Measurements from ENCODE around the gene LIMCH1.
"Not testable (repeated sequence)": the region's sequence is repeated elsewhere in the genome, so short reads cannot be mapped to it uniquely, and the experiment has no call there.

Gene LIMCH1

GRCh38 chr4:41538017-41538733 is at the start of gene LIMCH1:
LIMCH1 (plus strand) TSS chr4:41538157; CDS start chr4:41605996, 67,839 bp downstream.
- DNase-seq (ENCODE audit: low read depth in 2 of 3, low spot score in 1 of 3) = no peak

- DNase-seq (ENCODE audit: low read depth in 2 of 3, low spot score in 1 of 3) = not testable (repeated sequence)
These were observed 46.8 kb upstream of the LIMCH1 start for GRCh38 chr4:41491081-41491576.

GRCh38 chr4:41496977-41497376 is 41.0 kb upstream of the LIMCH1 start:
- no peak for DNase-seq (ENCODE audit: low read depth in 2 of 3, low spot score in 1 of 3)

GRCh38 chr4:41498177-41498576 is 39.8 kb upstream of the LIMCH1 start:
- no peak for DNase-seq (ENCODE audit: low read depth in 2 of 3, low spot score in 1 of 3)

- no peak for DNase-seq (ENCODE audit: low read depth in 2 of 3, low spot score in 1 of 3)
These were observed 33.7 kb upstream of the LIMCH1 start for GRCh38 chr4:41504167-41504818.

GRCh38 chr4:41505161-41505661 is 32.7 kb upstream of the LIMCH1 start:
- DNase-seq (ENCODE audit: low read depth in 2 of 3, low spot score in 1 of 3) = no peak

GRCh38 chr4:41506130-41506529 is 31.8 kb upstream of the LIMCH1 start:
- DNase-seq (ENCODE audit: low read depth in 2 of 3, low spot score in 1 of 3) = no peak

- DNase-seq (ENCODE audit: low read depth in 2 of 3, low spot score in 1 of 3) = no peak
These were observed 30.5 kb upstream of the LIMCH1 start for GRCh38 chr4:41507291-41507947.

- DNase-seq (ENCODE audit: low read depth in 2 of 3, low spot score in 1 of 3) = no peak
These were observed 28.5 kb upstream of the LIMCH1 start for GRCh38 chr4:41509451-41509866.

- DNase-seq (ENCODE audit: low read depth in 2 of 3, low spot score in 1 of 3) = no peak
These were observed 27.8 kb upstream of the LIMCH1 start for GRCh38 chr4:41510179-41510578.

GRCh38 chr4:41512136-41512535 is 25.8 kb upstream of the LIMCH1 start:
- DNase-seq (ENCODE audit: low read depth in 2 of 3, low spot score in 1 of 3) = no peak

- DNase-seq (ENCODE audit: low read depth in 2 of 3, low spot score in 1 of 3) = no peak
These were observed 25.4 kb upstream of the LIMCH1 start for GRCh38 chr4:41512596-41512995.

- DNase-seq (ENCODE audit: low read depth in 2 of 3, low spot score in 1 of 3) = no peak
These were observed 23.8 kb upstream of the LIMCH1 start for GRCh38 chr4:41514169-41514568.

GRCh38 chr4:41514766-41515481 is 23.0 kb upstream of the LIMCH1 start:
- no peak for DNase-seq (ENCODE audit: low read depth in 2 of 3, low spot score in 1 of 3)

- no peak for DNase-seq (ENCODE audit: low read depth in 2 of 3, low spot score in 1 of 3)
These were observed 20.8 kb upstream of the LIMCH1 start for GRCh38 chr4:41517121-41517520.

- no peak for DNase-seq (ENCODE audit: low read depth in 2 of 3, low spot score in 1 of 3)
These were observed 20.2 kb upstream of the LIMCH1 start for GRCh38 chr4:41517747-41518146.

GRCh38 chr4:41524425-41524824 is 13.5 kb upstream of the LIMCH1 start:
- no peak for DNase-seq (ENCODE audit: low read depth in 2 of 3, low spot score in 1 of 3)

GRCh38 chr4:41525129-41525528 is 12.8 kb upstream of the LIMCH1 start:
- DNase-seq (ENCODE audit: low read depth in 2 of 3, low spot score in 1 of 3) = no peak

GRCh38 chr4:41526628-41527027 is 11.3 kb upstream of the LIMCH1 start:
- DNase-seq (ENCODE audit: low read depth in 2 of 3, low spot score in 1 of 3) = no peak

GRCh38 chr4:41528512-41529205 is 9.3 kb upstream of the LIMCH1 start:
- DNase-seq (ENCODE audit: low read depth in 2 of 3, low spot score in 1 of 3) = no peak

GRCh38 chr4:41530741-41531140 is 7.2 kb upstream of the LIMCH1 start:
- DNase-seq (ENCODE audit: low read depth in 2 of 3, low spot score in 1 of 3) = no peak

All from stimulated activated CD4-positive, alpha-beta T cell treated with anti-CD3 and anti-CD28 coated beads, Interleukin-12 subunit alpha, Interleukin-12 subunit beta, amount 100 ng/mL, for 48 hours (primary cell).